H1 (cell line): ENCODE measurements around the gene TARBP2. TPM values are rescaled to one million over a fixed set of nuclear protein-coding genes. Genes with fewer than 3 reads are reported as not detected.

Source experiments
- CTCF ChIA-PET: fragments of 300-600 bp; sonication (Branson Sonifier 250); formaldehyde crosslinking; loops from one replicate; lab custom pipeline; 2021; ENCODE audit not compliant: partially characterized antibody; lab: Charles Lee
- POLR2A ChIA-PET: fragments of 300-600 bp; sonication (Branson Sonifier 250); formaldehyde crosslinking; loops from one replicate; lab custom pipeline; 2021; ENCODE audit warnings: inconsistent platforms; ENCODE audit not compliant: partially characterized antibody; lab: Charles Lee
- DNase-seq, 2 experiments: peaks; one replicate each; pipeline versions ENCODE4 v3.0.0 to v3.0.0-alpha.2; 2010 to 2022; ENCODE audit warnings: low spot score in 2 of 2, low read depth in 1 of 2, mixed read lengths in 1 of 2
- FAIRE-seq: peaks from 2 replicates; lab custom pipeline; 2011; peaks lifted over from hg19 to GRCh38; lab: Jason Lieb, UNC
- H2AFZ ChIP-seq: 2 replicates; pipeline ENCODE4 v1.8.1; 2012; ENCODE audit warnings: low read length, inconsistent platforms
- H2AK5ac ChIP-seq: 2 replicates; pipeline ENCODE4 v1.6.1; 2013; ENCODE audit warnings: low read depth, low read length
- H2BK120ac ChIP-seq: replicated peaks from 2 replicates; pipeline ENCODE3; 2013; ENCODE audit warnings: low read depth, low read length, inconsistent platforms
- H2BK12ac ChIP-seq: 2 replicates; pipeline ENCODE4 v1.6.1; 2013; ENCODE audit warnings: low read depth, low read length
- H2BK15ac ChIP-seq: 2 replicates; pipeline ENCODE4 v1.6.1; 2013; ENCODE audit warnings: low read length
- H2BK20ac ChIP-seq: 2 replicates; pipeline ENCODE4 v1.6.1; 2013; ENCODE audit warnings: low read length
- H2BK5ac ChIP-seq: 2 replicates; pipeline ENCODE4 v1.6.1; 2013; ENCODE audit warnings: low read depth, low read length
- H3K14ac ChIP-seq: 2 replicates; pipeline ENCODE4 v1.6.1; 2013; ENCODE audit warnings: inconsistent platforms; ENCODE audit not compliant: insufficient read length
- H3K18ac ChIP-seq: 2 replicates; pipeline ENCODE4 v1.6.1; 2013; ENCODE audit warnings: low read length; ENCODE audit errors: extremely low read depth
- H3K23ac ChIP-seq: 2 replicates; pipeline ENCODE4 v1.6.1; 2013; ENCODE audit warnings: inconsistent platforms; ENCODE audit not compliant: insufficient read length
- H3K23me2 ChIP-seq: 2 replicates; pipeline ENCODE4 v1.6.1; 2013; ENCODE audit warnings: low read depth, low read length
- H3K27ac ChIP-seq: 2 replicates; pipeline ENCODE4 v1.6.1; 2011; ENCODE audit warnings: low read depth, low read length, inconsistent platforms
- H3K27me3 ChIP-seq, 4 experiments: replicated peaks in 1 of 4; 1 replicate in 1 of 4; 2 replicates in 3 of 4; pipeline versions ENCODE4 v1.6.1 to v1.8.1; 2011 to 2013; ENCODE audit warnings: low read length in 3 of 4, mild to moderate bottlenecking in 3 of 4, inconsistent platforms in 2 of 4, mixed read lengths in 2 of 4, moderate library complexity in 1 of 4; ENCODE audit not compliant: control insufficient read depth in 3 of 4, insufficient read depth in 3 of 4; ENCODE audit errors: extremely low read depth in 1 of 4
- H3K36me3 ChIP-seq, 4 experiments: 2 replicates each; pipeline versions ENCODE4 v1.6.1 to v1.8.1; 2011 to 2013; ENCODE audit warnings: mild to moderate bottlenecking in 4 of 4, low read length in 3 of 4, moderate library complexity in 2 of 4, control low read depth in 1 of 4, inconsistent platforms in 1 of 4; ENCODE audit not compliant: insufficient read depth in 4 of 4, control insufficient read depth in 2 of 4
- H3K4ac ChIP-seq: replicated peaks from 2 replicates; pipeline ENCODE3; 2013; ENCODE audit warnings: low read length, low read depth, mixed read lengths, inconsistent platforms; ENCODE audit not compliant: insufficient read length
- H3K4me1 ChIP-seq, 4 experiments: replicated peaks in 1 of 4; 1 replicate in 1 of 4; 2 replicates in 3 of 4; pipeline versions ENCODE4 v1.6.1 to v1.8.1; 2011 to 2013; ENCODE audit warnings: low read length in 3 of 4, inconsistent platforms in 2 of 4, mixed read lengths in 1 of 4; ENCODE audit not compliant: insufficient read depth in 4 of 4, control insufficient read depth in 3 of 4
- H3K4me2 ChIP-seq, 2 experiments: 2 replicates each; pipeline versions ENCODE4 v1.6.1 to v1.8.1; 2011 to 2013; ENCODE audit warnings: low read depth in 2 of 2, low read length in 2 of 2, control low read depth in 1 of 2, inconsistent platforms in 1 of 2, mild to moderate bottlenecking in 1 of 2; ENCODE audit not compliant: insufficient read depth in 1 of 2
- H3K4me3 ChIP-seq, 4 experiments: fragments of 200-600, 300-600 bp in 1 of 4; sonication (generic), shearing (Covaris generic), sonication (Bioruptor Twin) in 1 of 4; 2 replicates each; pipeline versions ENCODE4 v1.5.1 to v1.8.1; 2011 to 2016; ENCODE audit warnings: low read length in 4 of 4, low read depth in 3 of 4, control low read depth in 2 of 4, inconsistent platforms in 2 of 4, mild to moderate bottlenecking in 2 of 4, mixed read lengths in 1 of 4, moderate library complexity in 1 of 4; ENCODE audit not compliant: insufficient read depth in 2 of 4; ENCODE audit errors: extremely low read depth in 1 of 4
- H3K56ac ChIP-seq: replicated peaks from 2 replicates; pipeline ENCODE3; 2013; ENCODE audit warnings: low read depth, mild to moderate bottlenecking, mixed read lengths, low read length, inconsistent platforms; ENCODE audit not compliant: insufficient read length
- H3K79me1 ChIP-seq: 2 replicates; pipeline ENCODE4 v1.6.1; 2013; ENCODE audit warnings: low read depth, low read length, control low read depth
- H3K79me2 ChIP-seq, 2 experiments: 2 replicates each; pipeline versions ENCODE4 v1.6.1 to v1.8.1; 2012 to 2013; ENCODE audit warnings: low read length in 2 of 2, mild to moderate bottlenecking in 2 of 2, inconsistent platforms in 1 of 2; ENCODE audit not compliant: insufficient read depth in 2 of 2, control insufficient read depth in 1 of 2
- H3K9ac ChIP-seq, 4 experiments: replicated peaks in 1 of 4; 1 replicate in 1 of 4; 2 replicates in 3 of 4; pipeline versions ENCODE4 v1.6.1 to v1.8.1; 2011 to 2013; ENCODE audit warnings: low read depth in 3 of 4, low read length in 3 of 4, control low read depth in 2 of 4, mild to moderate bottlenecking in 2 of 4, moderate library complexity in 2 of 4, inconsistent platforms in 1 of 4; ENCODE audit errors: extremely low read depth in 1 of 4
- H3K9me3 ChIP-seq, 2 experiments: 2 replicates each; pipeline versions ENCODE4 v1.6.1 to v1.8.1; 2012 to 2013; ENCODE audit warnings: mild to moderate bottlenecking in 2 of 2, moderate library complexity in 2 of 2, control low read depth in 1 of 2, inconsistent platforms in 1 of 2, low read depth in 1 of 2, low read length in 1 of 2, mixed read lengths in 1 of 2; ENCODE audit not compliant: insufficient read depth in 2 of 2
- H4K20me1 ChIP-seq, 2 experiments: replicated peaks in 1 of 2; 2 replicates each; pipeline versions ENCODE3 to v1.8.1; 2011 to 2013; ENCODE audit warnings: inconsistent platforms in 2 of 2, low read length in 2 of 2, mild to moderate bottlenecking in 1 of 2; ENCODE audit not compliant: insufficient read depth in 2 of 2, control insufficient read depth in 1 of 2
- H4K5ac ChIP-seq: 2 replicates; pipeline ENCODE4 v1.6.1; 2013; ENCODE audit warnings: low read length, low read depth, mixed read lengths, inconsistent platforms; ENCODE audit not compliant: insufficient read length
- H4K8ac ChIP-seq: 2 replicates; pipeline ENCODE4 v1.8.0; 2013; ENCODE audit warnings: mild to moderate bottlenecking, moderate library complexity, low read length, inconsistent platforms; ENCODE audit not compliant: insufficient read depth; ENCODE audit errors: extremely low read depth
- H4K91ac ChIP-seq: replicated peaks from 2 replicates; pipeline ENCODE3; 2013; ENCODE audit warnings: low read length, mixed read lengths, inconsistent platforms; ENCODE audit not compliant: insufficient read length
- CEBPB ChIP-seq: IDR thresholded peaks from 2 replicates; pipeline ENCODE4 v1.6.1; 2012; ENCODE audit warnings: low read depth, low read length
- EZH2 ChIP-seq: fragments of 200-600 bp; sonication (generic); IDR thresholded peaks from 2 replicates; pipeline ENCODE4 v1.7.1; 2012; ENCODE audit warnings: low read depth, mild to moderate bottlenecking, moderate library complexity, low read length, inconsistent platforms; ENCODE audit not compliant: severe bottlenecking
- GABPA ChIP-seq: IDR thresholded peaks from 2 replicates; pipeline ENCODE4 v1.6.1; 2011; ENCODE audit warnings: mild to moderate bottlenecking, low read length, moderate library complexity, borderline replicate concordance; ENCODE audit not compliant: insufficient read depth
- GTF2F1 ChIP-seq: IDR thresholded peaks from 2 replicates; pipeline ENCODE4 v1.6.1; 2012; ENCODE audit warnings: low read depth, low read length, improper control_type of control experiment, borderline replicate concordance
- KDM1A ChIP-seq: fragments of 200-600, 300-600 bp; sonication (generic); IDR thresholded peaks from 2 replicates; pipeline ENCODE4 v1.7.1; 2016; ENCODE audit warnings: mild to moderate bottlenecking, low read length, borderline replicate concordance
- KDM5A ChIP-seq: fragments of 200-600 bp; IDR thresholded peaks from 2 replicates; pipeline ENCODE4 v1.7.1; 2012; ENCODE audit warnings: mild to moderate bottlenecking, low read length, inconsistent platforms, mixed read lengths
- MAFK ChIP-seq: IDR thresholded peaks from 2 replicates; pipeline ENCODE4 v1.6.1; 2012; ENCODE audit warnings: low read depth, mild to moderate bottlenecking, improper control_type of control experiment, low read length
- RAD21 ChIP-seq, 2 experiments: IDR thresholded peaks in 1 of 2; conservative IDR thresholded peaks in 1 of 2; 2 replicates each; pipeline ENCODE4 v1.6.1; 2011; ENCODE audit warnings: low read depth in 2 of 2, low read length in 2 of 2, improper control_type of control experiment in 1 of 2, inconsistent platforms in 1 of 2, mild to moderate bottlenecking in 1 of 2, moderate library complexity in 1 of 2
- RNF2 ChIP-seq: fragments of 200-900, 300-1000 bp; sonication (generic); IDR thresholded peaks from 2 replicates; pipeline ENCODE4 v1.7.1; 2016; ENCODE audit warnings: borderline replicate concordance, low read depth, mild to moderate bottlenecking, antibody characterized with exemption, low read length; ENCODE audit not compliant: poor library complexity, severe bottlenecking; ENCODE audit errors: missing control alignments
- SIRT6 ChIP-seq: IDR thresholded peaks from one replicate; pipeline ENCODE4 v1.7.1; 2012; ENCODE audit warnings: low read length, inconsistent platforms
- YY1 ChIP-seq: IDR thresholded peaks from 2 replicates; pipeline ENCODE4 v1.6.1; 2011; ENCODE audit warnings: low read depth, mild to moderate bottlenecking, low read length
- WGBS, 2 experiments: shearing (Covaris generic) in 1 of 2; methylation state at CpG; one replicate each; pipeline versions ENCODE4 v1.1.6 to v1.1.7; 2013 to 2015; ENCODE audit warnings: low lambda C conversion rate in 2 of 2, mixed read lengths in 2 of 2, inconsistent platforms in 1 of 2, low coverage in 1 of 2, missing lambda C conversion rate in 1 of 2; ENCODE audit not compliant: insufficient replicate concordance in 2 of 2, insufficient coverage in 1 of 2, insufficient read length in 1 of 2; ENCODE audit errors: extremely low coverage in 1 of 2, missing lambda C conversion rate in 1 of 2; 5-methylcytosine and 5-hydroxymethylcytosine counted together
- polyA plus RNA-seq, 7 experiments: library from polyadenylated mRNA; depleted of rRNA in 3 of 7; stranded (reverse) in 5 of 7; unstranded in 2 of 7; fragments of >200 nt in 5 of 7; fragments of 200-250 nt in 2 of 7; gene quantifications; 1 replicate in 5 of 7; 2 replicates in 1 of 7; 4 replicates in 1 of 7; pipeline versions ENCODE4 v1.2.1 to v1.2.3, GENCODE V29; 2011 to 2013; ENCODE audit warnings: missing spikeins in 2 of 7, mixed read lengths in 2 of 7
- total RNA-seq: library from RNA; stranded (reverse); fragmentation: NEBNext Ultra II Directional; extraction: Animal tissue kit (Norgen Biotek cat#: 25700); gene quantifications from 2 replicates; pipeline ENCODE4 v1.2.1, GENCODE V29; 2021
- TF ChIP-seq, protein P1 (sequence below): IDR thresholded peaks from 2 replicates; pipeline ENCODE4 v1.6.1; 2011; ENCODE audit warnings: low read length, improper control_type of control experiment

Gene TARBP2
- total and polyA plus RNA-seq, 2 of the 8 experiments (the other 6 are each of a cell fraction or from before 2014, with no cell fraction given): 69.9 to 122 TPM

DNA sequence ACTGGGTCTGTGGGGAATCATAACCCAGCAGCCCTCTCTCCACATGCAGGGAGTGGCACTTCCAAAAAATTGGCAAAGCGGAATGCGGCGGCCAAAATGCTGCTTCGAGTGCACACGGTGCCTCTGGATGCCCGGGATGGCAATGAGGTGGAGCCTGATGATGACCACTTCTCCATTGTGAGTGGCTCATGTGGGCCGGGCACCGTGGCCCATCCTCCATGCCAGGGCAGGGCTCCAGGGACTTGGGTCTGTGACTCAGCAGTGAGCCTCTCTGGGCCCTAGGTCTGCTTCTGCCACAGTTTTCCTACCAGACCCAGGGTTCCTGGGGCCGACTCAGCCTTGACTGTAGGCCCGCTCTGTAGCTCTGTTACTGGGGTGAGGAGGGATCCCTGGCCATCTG lies 4.0 kb downstream of the TARBP2 start:
- no peak overlapping the region for H2AFZ ChIP-seq
- H3K9ac ChIP-seq: no peak overlapping the region
- no peak overlapping the region for H4K5ac ChIP-seq
- H2BK20ac ChIP-seq: no peak overlapping the region
- CTCF ChIA-PET: interaction anchor here (0.7 to 3.9 kb wide), 6 partner anchors 12 to 184 kb away, joined by 3 to 20 read pairs (median 7); partner anchors contain the start of gene AAAS
- no peak overlapping the region for H3K18ac ChIP-seq
- H3K4ac ChIP-seq: no peak overlapping the region
- H3K36me3 ChIP-seq: peaks cover 9 to 23% (median 14%) of the 10 kb centered on the region in 4 experiments; a peak in 7 of 8 replicates
- H2BK12ac ChIP-seq: no peak overlapping the region
- no peak overlapping the region for H2AK5ac ChIP-seq
- no peak overlapping the region for H2BK5ac ChIP-seq
- H4K20me1 ChIP-seq: peaks cover 0 to 4% of the 10 kb centered on the region in 2 experiments
- no peak overlapping the region for H3K14ac ChIP-seq
- H2BK120ac ChIP-seq: no peak overlapping the region
- DNase-seq (no peak), FAIRE-seq (no peak)
- H2BK15ac ChIP-seq: no peak overlapping the region
- H3K9me3 ChIP-seq: no peaks in the 10 kb centered on the region
- no peak overlapping the region for H3K56ac ChIP-seq
- POLR2A ChIA-PET: interaction anchor here (0.7 to 67.0 kb wide), 3 partner anchors 11 to 143 kb away, joined by 3 to 3397 read pairs (median 10); partner anchors contain the start of genes PCBP2 and PRR13
- H3K23ac ChIP-seq: no peak overlapping the region
- no peak overlapping the region for H4K8ac ChIP-seq
- 93% methylated on average over 10 of the region's 10 CpGs; no CpG with 5 or more reads in 1 of the 2 experiments for WGBS, 2 experiments
- no peaks in the 10 kb centered on the region for H3K27me3 ChIP-seq
- no peak overlapping the region for H3K4me3 ChIP-seq
- H3K27ac ChIP-seq: no peak overlapping the region
- H3K79me2 ChIP-seq: peaks cover 0 to 12% of the 10 kb centered on the region in 2 experiments; a peak in 2 of 4 replicates
- H4K91ac ChIP-seq: no peak overlapping the region
- peaks cover 9% of the 10 kb centered on the region for H3K23me2 ChIP-seq
- peaks cover 0 to 10% (median 8%) of the 10 kb centered on the region in 4 experiments; a peak in 6 of 7 replicates for H3K4me1 ChIP-seq
- no peak overlapping the region for H3K4me2 ChIP-seq
- H3K79me1 ChIP-seq: peaks cover 8% of the 10 kb centered on the region
- TF ChIP-seq KDM5A (no peak), GABPA (no peak), RAD21 (IDR thresholded peaks at IDR 0.05 in 1 of 2, conservative IDR thresholded peaks at IDR 0.05 in 1 of 2; ENCODE audit: low read depth in 2 of 2, low read length in 2 of 2) (no peak), RNF2 (no peak), GTF2F1 (no peak), YY1 (no peak), KDM1A (no peak), CEBPB (no peak), MAFK (no peak), SIRT6 (no peak), EZH2 (no peak)
- TF ChIP-seq, protein P1, sequence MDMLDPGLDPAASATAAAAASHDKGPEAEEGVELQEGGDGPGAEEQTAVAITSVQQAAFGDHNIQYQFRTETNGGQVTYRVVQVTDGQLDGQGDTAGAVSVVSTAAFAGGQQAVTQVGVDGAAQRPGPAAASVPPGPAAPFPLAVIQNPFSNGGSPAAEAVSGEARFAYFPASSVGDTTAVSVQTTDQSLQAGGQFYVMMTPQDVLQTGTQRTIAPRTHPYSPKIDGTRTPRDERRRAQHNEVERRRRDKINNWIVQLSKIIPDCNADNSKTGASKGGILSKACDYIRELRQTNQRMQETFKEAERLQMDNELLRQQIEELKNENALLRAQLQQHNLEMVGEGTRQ: no peak
